NCI-H226 (cell line): ENCODE data around the gene PELI2.
A peak's percentile ranks its signal among the peaks of the same experiment; 100 is the strongest.

Experiments
- DNase-seq: peaks from one replicate; pipeline ENCODE4 v3.0.0-alpha.2; 2015

Gene PELI2

DNA sequence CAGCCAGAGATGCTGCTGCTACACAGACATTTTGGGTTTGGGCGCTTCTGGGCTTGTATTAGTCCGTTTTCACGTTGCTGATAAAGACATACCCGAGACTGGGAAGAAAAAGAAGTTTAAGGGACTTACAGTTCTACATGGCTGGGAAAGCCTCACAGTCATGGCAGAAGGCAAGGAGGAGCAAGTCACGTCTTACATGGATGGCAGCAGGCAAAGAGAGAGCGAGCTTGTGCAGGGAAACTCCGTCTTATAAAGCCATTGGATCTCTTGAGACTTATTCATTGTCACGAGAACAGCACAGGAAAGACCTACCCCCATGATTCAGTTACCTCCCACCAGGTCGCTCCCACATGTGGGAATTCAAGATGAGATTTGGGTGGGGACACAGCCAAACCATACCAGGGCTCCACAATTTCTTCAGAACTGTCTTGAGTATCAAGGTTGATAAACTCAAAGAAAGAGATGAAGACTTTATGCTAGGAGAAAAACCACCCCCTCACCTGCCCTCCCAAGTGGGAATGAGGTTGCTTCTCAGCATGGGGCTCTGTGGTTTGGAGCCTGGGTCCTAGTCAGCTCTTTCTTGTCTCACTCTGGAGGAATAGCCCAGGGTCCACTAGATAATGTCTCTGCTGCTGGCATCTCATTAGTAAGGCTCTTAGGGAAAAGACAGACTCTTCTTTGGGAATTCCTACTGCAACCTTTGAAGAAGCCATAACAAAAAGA lies 200.3 kb downstream of the PELI2 start:
- no peak for DNase-seq

DNA sequence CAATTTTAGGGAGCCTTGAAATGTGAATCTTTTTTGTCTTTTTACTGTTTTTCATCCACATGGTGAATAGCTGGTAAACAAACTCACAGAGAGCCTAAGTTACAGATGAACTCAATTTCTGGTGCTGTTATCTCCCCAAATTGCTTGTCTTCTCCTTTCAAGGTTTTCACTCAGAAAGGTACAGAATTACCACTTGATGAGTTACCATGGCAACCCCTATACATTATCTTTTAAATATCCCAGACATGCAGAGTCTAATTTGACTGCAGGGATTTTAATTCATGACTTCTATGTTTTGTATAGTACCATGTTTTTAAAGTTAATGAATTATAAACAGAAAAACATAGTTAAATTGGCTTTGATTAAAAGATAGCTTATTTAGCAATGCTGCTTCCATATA lies 203.7 kb downstream of the PELI2 start:
- DNase-seq = no peak

DNA sequence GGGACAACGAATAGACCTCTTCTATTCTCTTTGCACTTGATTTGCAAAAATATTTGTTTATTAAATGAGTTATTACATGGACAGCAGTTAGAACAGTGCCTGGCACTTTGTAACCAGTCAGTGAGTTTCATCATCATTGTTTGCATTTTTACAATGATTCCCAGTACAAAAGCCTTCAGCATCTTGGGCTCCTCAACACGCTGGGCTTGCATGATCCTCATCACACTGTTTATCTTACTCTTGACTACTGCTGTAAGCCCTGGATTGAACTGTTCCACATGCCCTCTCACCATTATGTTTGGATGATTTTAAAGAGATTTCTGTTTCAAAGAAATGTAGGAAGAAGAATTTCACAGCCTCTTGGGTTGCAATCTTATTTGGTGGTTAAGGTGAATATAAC lies 204.3 kb downstream of the PELI2 start:
- no peak for DNase-seq

GRCh38 chr14:56324454-56324853 lies 206.2 kb downstream of the PELI2 start:
- DNase-seq = no peak

GRCh38 chr14:56324856-56325699 lies 206.9 kb downstream of the PELI2 start:
- no peak for DNase-seq

DNA sequence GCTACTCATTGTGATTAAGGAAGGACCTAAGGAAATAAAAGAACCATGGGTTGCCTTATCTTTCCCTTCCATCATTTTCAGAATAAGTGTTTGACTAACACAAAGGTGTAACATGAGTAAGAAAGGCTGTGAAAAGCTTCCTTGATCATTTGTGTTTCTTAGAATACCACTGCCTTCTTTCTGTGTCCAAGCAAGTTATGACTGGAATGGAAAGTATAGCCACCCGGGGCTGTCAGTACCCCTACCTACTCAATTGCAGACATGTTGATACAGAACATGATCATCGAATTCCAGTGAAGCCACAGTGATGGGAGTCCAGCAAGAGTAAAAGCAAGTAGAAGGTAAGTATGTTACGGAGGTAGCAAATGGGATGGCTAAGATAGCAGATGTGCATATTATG lies 209.8 kb downstream of the PELI2 start:
- DNase-seq = no peak

GRCh38 chr14:56331592-56332216 lies 213.5 kb downstream of the PELI2 start:
- DNase-seq = no peak

GRCh38 chr14:56333359-56334292 lies 215.4 kb downstream of the PELI2 start:
- peak; percentile 4 for DNase-seq

DNA sequence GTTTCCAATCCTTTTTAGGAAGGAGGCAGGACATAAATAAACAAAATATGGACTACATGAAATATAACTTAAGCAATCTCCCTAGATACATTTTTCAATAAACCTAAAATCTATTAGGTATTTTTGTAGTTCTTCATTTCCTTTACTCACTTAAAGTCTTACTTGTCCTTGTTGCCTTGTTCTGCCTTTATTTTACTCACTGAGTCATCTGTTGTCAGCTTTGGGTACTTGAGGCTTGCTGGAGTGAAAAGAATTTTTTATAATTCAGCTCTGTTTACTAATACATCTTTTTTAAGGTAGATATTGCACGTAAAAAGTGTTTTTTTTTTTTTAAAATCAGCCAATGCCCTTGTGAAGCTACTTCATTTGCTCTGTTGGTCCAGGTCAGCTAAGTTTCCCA lies 216.2 kb downstream of the PELI2 start:
- no peak for DNase-seq

DNA sequence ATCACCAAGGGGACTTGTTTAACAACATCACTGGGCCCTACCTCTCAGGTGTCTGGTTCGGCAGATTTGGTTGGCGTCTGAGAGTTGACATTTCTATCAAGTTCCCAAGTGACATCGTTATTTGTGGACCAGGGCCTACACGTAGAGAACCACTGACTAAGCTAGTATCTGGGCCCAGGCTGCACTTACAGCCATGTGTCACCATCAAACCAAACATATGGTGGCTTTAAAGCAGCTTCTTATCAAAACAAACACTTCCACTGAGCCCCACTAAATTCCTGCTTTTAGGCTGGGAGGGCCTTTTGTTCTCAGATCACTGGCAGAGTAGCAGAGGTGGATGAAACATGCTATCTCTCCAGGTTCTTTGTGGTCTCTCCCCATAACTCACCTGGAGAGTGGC lies 220.5 kb downstream of the PELI2 start:
- DNase-seq = no peak

DNA sequence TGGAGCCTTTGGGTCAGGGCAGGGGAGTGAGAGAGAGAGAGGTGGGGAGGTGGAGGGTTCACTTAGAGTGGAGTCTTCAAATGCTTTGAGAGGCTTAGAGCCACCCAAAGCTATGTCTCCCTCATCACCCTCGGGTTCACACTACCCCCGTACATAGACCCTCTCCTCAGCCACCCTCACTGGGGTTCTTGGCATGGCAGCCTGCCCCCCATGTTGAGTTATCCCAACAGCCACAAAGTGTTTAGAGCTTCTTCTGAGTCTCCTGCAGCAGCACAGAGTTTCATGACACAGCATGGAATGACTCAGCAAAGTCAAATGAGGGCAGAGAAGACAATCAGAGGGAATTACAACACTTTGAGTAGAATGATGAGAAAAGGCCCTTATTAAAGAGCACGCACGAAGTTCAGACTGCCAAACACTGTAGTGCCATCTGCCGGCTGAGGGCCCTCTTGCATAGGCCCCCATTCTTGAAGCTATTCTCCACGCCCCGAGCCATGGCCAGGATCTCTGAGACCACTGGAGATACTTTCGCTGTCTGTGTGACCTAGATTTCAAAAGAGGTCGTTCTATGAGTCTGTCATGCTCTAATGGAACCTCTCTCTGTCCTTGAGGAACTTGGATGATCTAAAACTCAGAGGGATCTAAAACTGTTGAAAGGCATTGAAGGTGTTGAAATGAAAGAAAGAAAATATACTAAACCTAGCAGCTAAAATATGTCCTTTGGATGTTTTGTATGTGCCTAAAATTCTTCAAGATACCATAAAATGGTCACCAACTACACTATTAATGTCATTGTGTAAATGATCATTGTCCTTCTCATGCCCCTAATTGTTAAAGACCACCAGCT lies 221.9 kb downstream of the PELI2 start:
- DNase-seq = peak; percentile 56

DNA sequence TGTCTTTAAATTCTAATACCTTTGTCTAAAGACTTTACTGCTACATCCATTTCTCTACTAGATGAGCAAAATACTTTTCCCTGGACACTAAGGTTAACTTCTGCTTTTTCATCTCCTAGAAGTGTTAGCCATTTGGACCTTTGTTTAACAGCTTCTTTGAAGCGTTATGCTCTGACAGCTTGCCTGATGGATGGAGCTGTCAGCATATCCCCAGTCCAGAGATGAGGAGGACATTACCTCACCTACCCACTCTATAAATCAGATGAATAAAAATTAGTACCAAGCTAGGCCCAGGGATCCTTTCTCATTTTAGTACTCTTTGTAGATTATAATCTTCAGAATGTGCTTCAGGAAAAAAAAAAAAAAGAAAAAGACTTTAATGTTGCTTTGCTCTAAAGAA lies 222.7 kb downstream of the PELI2 start:
- DNase-seq = no peak

DNA sequence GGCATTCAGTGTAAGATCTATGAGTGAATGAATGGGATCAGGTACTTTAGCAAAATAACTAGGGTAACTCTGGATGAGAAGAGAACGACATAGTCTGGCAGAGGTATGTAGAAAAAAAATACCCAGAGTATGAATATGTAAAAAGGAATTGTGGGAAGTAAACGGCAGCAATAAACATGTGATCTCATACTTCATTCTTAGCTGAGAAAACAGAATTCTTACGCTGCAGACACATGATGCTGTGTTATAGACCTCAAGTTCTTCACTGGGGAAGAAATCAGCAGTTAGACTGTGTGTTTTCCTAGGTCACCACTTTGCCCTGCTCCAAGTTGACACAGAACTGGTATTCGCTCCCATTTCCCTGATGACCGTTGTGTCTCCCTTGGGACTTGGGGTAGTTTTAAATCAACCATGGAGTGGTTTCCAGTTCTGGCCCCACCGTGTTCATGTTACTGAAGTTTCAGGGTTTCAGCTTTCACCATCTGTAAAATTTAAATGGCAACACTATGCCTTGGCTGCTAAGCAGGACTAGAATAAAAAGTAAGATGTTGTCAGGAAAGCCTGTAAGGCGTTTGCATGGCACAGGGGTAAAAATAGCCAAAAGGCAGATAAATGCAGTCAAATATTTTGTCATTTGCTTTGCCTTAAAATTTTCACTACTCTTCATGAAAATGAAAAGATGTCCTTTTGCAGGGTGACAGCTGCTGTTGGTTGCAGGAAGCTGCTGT lies 223.7 kb downstream of the PELI2 start:
- DNase-seq = no peak

GRCh38 chr14:56342494-56342942 lies 224.3 kb downstream of the PELI2 start:
- no peak for DNase-seq

DNA sequence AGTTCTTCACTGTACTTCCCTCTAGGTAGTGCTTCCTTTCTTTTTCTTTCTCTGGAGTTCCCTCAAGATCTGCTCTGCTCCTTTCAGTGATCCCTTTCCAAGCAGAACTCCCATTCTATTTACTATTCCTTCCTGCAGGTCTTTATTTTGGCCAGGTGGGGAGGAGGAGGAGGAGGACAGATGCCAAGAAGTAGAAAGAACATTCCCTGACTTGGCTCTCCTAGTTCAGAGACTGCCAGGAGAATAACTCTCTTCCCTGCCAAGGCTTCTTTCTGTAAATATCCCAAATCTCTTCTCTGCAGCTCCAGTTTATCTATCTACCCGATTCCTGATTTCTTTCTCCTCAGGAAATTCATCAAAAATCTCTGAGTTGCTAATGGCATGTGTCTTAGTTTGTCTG lies 231.7 kb downstream of the PELI2 start:
- no peak for DNase-seq
